Neural cell (in vitro differentiated cells): ENCODE results near the gene HNRNPH2. TPM values are rescaled to one million over a fixed set of nuclear protein-coding genes. Genes with fewer than 3 reads are reported as not detected.

ENCODE experiments used
- H2AFZ ChIP-seq: fragments of 200-600, 300-800 bp; sonication (generic), shearing (Covaris generic); 2 replicates; pipeline ENCODE4 v1.6.0; 2014; ENCODE audit warnings: low read depth, mild to moderate bottlenecking, antibody characterized with exemption, low read length, moderate library complexity
- H3F3A ChIP-seq: fragments of 200-600 bp; shearing (Covaris generic); 2 replicates; pipeline ENCODE4 v1.6.1; 2016; ENCODE audit warnings: mild to moderate bottlenecking, moderate library complexity, mixed read lengths, antibody characterized with exemption, low read length; ENCODE audit not compliant: insufficient read depth, poor library complexity, severe bottlenecking
- H3K27ac ChIP-seq: fragments of 200-600, 300-800 bp; sonication (generic), shearing (Covaris generic); 2 replicates; pipeline ENCODE4 v1.5.1; 2014; ENCODE audit warnings: mild to moderate bottlenecking, low read length, moderate library complexity
- H3K27me3 ChIP-seq: fragments of 300-800, 200-600 bp; sonication (generic), shearing (Covaris generic); 2 replicates; pipeline ENCODE4 v1.6.0; 2014; ENCODE audit warnings: mild to moderate bottlenecking, low read depth, low read length, moderate library complexity; ENCODE audit not compliant: insufficient read depth
- H3K36me3 ChIP-seq: fragments of 300-800, 200-600 bp; sonication (generic), shearing (Covaris generic); 2 replicates; pipeline ENCODE4 v1.5.1; 2014; ENCODE audit warnings: mild to moderate bottlenecking, antibody characterized with exemption, low read length, moderate library complexity; ENCODE audit not compliant: insufficient read depth
- H3K4me2 ChIP-seq: fragments of 300-800, 200-600 bp; sonication (generic), shearing (Covaris generic); 2 replicates; pipeline ENCODE4 v1.6.0; 2014; ENCODE audit warnings: mild to moderate bottlenecking, low read length
- H3K4me3 ChIP-seq: fragments of 300-800, 200-600 bp; sonication (generic), shearing (Covaris generic); 2 replicates; pipeline ENCODE4 v1.5.1; 2014; ENCODE audit warnings: mild to moderate bottlenecking, low read length, moderate library complexity
- H3K79me2 ChIP-seq: fragments of 200-600 bp; shearing (Covaris generic); replicated peaks from 2 replicates; pipeline ENCODE4 v1.6.0; 2014; ENCODE audit warnings: mild to moderate bottlenecking, low read length, moderate library complexity; ENCODE audit not compliant: insufficient read depth
- H3K9ac ChIP-seq: fragments of 300-800, 200-600 bp; sonication (generic), shearing (Covaris generic); 2 replicates; pipeline ENCODE4 v1.6.1; 2016; ENCODE audit warnings: mild to moderate bottlenecking, low read length, mixed read lengths
- H3K9me2 ChIP-seq: fragments of 200-600 bp; shearing (Covaris generic); 2 replicates; pipeline ENCODE4 v1.6.1; 2016; ENCODE audit warnings: mild to moderate bottlenecking, low read length, mixed read lengths; ENCODE audit not compliant: insufficient read depth
- H3K9me3 ChIP-seq: fragments of 200-600, 300-800 bp; sonication (generic), shearing (Covaris generic); 2 replicates; pipeline ENCODE4 v1.6.1; 2016; ENCODE audit warnings: mild to moderate bottlenecking, mixed run types, low read length, moderate library complexity, mixed read lengths
- H4K20me1 ChIP-seq: fragments of 200-600 bp; shearing (Covaris generic); 2 replicates; pipeline ENCODE4 v1.6.1; 2016; ENCODE audit warnings: mild to moderate bottlenecking, mixed run types; ENCODE audit not compliant: insufficient read depth
- EP300 ChIP-seq: fragments of 450-650 bp; conservative IDR thresholded peaks from 2 replicates; pipeline ENCODE4 v1.6.1; 2014; ENCODE audit warnings: antibody characterized with exemption, mild to moderate bottlenecking, moderate library complexity; ENCODE audit not compliant: poor library complexity, severe bottlenecking
- EZH2 ChIP-seq: fragments of 200-600, 300-800 bp; shearing (Covaris generic), sonication (generic); IDR thresholded peaks from 2 replicates; pipeline ENCODE4 v1.6.1; 2014; ENCODE audit warnings: antibody characterized with exemption, low read length, borderline replicate concordance, mild to moderate bottlenecking; ENCODE audit not compliant: insufficient read depth, poor library complexity, severe bottlenecking
- MXI1 ChIP-seq: fragments of 450-650 bp; conservative IDR thresholded peaks from 2 replicates; pipeline ENCODE4 v1.6.1; 2014; ENCODE audit warnings: antibody characterized with exemption, mild to moderate bottlenecking; ENCODE audit not compliant: poor library complexity, severe bottlenecking
- POLR2AphosphoS5 ChIP-seq: IDR thresholded peaks from 2 replicates; pipeline ENCODE4 v1.6.1; 2012
- RAD21 ChIP-seq: fragments of 450-650 bp; conservative IDR thresholded peaks from 2 replicates; pipeline ENCODE4 v1.6.1; 2014; ENCODE audit warnings: antibody characterized with exemption, mild to moderate bottlenecking, moderate library complexity
- REST ChIP-seq: IDR thresholded peaks from 2 replicates; pipeline ENCODE4 v1.6.1; 2012; ENCODE audit warnings: borderline replicate concordance
- SMC3 ChIP-seq: fragments of 450-650 bp; conservative IDR thresholded peaks from 2 replicates; pipeline ENCODE4 v1.6.1; 2014; ENCODE audit warnings: antibody characterized with exemption, mild to moderate bottlenecking, moderate library complexity; ENCODE audit not compliant: poor library complexity
- TAF1 ChIP-seq: IDR thresholded peaks from 2 replicates; pipeline ENCODE4 v1.6.1; 2012; ENCODE audit warnings: low read depth
- polyA plus RNA-seq: library from polyadenylated mRNA; depleted of rRNA; stranded (reverse); fragments of >200 nt; gene quantifications from 2 replicates; pipeline ENCODE4 v1.2.3, GENCODE V29; 2014
- TF ChIP-seq, protein P1 (sequence below): fragments of 450-650 bp; IDR thresholded peaks from 2 replicates; pipeline ENCODE4 v1.5.1; 2014; ENCODE audit warnings: antibody characterized with exemption, mild to moderate bottlenecking, moderate library complexity; ENCODE audit not compliant: poor library complexity, severe bottlenecking

The HNRNPH2 gene
- polyA plus RNA-seq, 1 donor from 2014 or later: 167 TPM

GRCh38 chrX:101360390-101360789 lies 47.6 kb upstream of the HNRNPH2 start:
- Histone ChIP-seq H3K9me3 (no peaks in the 10 kb centered on the region), H3F3A (no peaks in the 10 kb centered on the region), H3K9me2 (no peaks in the 10 kb centered on the region), H3K4me2 (no peak overlapping the region), H3K4me3 (no peak overlapping the region), H2AFZ (no peak overlapping the region), H3K79me2 (no peaks in the 10 kb centered on the region), H4K20me1 (no peaks in the 10 kb centered on the region), H3K9ac (no peak overlapping the region), H3K27ac (no peak overlapping the region), H3K27me3 (no peaks in the 10 kb centered on the region), H3K36me3 (no peaks in the 10 kb centered on the region)
- TF ChIP-seq EP300 (no peak), EZH2 (no peak), POLR2AphosphoS5 (no peak), SMC3 (no peak), TAF1 (no peak), REST (no peak), MXI1 (no peak), RAD21 (no peak)
- TF ChIP-seq, protein P1, sequence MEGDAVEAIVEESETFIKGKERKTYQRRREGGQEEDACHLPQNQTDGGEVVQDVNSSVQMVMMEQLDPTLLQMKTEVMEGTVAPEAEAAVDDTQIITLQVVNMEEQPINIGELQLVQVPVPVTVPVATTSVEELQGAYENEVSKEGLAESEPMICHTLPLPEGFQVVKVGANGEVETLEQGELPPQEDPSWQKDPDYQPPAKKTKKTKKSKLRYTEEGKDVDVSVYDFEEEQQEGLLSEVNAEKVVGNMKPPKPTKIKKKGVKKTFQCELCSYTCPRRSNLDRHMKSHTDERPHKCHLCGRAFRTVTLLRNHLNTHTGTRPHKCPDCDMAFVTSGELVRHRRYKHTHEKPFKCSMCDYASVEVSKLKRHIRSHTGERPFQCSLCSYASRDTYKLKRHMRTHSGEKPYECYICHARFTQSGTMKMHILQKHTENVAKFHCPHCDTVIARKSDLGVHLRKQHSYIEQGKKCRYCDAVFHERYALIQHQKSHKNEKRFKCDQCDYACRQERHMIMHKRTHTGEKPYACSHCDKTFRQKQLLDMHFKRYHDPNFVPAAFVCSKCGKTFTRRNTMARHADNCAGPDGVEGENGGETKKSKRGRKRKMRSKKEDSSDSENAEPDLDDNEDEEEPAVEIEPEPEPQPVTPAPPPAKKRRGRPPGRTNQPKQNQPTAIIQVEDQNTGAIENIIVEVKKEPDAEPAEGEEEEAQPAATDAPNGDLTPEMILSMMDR: no peak

DNA sequence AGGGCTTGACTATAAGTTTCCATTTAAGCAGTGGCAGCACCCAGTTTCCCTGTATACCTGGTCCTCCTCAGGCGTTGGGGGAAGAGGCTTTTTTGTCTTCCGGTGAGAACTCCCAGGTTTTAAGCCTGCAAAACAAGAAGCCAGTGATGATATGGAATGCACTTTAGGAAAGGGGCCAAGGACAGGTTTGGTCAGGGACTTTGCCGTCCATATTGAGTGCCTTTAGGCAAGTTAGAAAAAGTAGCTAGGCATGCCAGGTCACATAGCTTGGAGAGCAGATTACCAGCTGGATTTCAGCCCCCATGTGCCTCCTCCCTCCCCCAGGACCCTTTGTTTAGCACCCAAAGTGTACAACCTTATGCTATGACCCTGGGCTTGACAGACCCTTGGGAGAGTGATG lies 45.9 kb upstream of the HNRNPH2 start:
- Histone ChIP-seq H3K27me3 (no peaks in the 10 kb centered on the region), H3K9me2 (no peaks in the 10 kb centered on the region), H3K36me3 (no peaks in the 10 kb centered on the region), H3K4me2 (no peak overlapping the region), H2AFZ (no peak overlapping the region), H3K27ac (no peak overlapping the region), H4K20me1 (no peaks in the 10 kb centered on the region), H3K79me2 (no peaks in the 10 kb centered on the region), H3K9ac (no peak overlapping the region), H3K9me3 (no peaks in the 10 kb centered on the region), H3K4me3 (no peak overlapping the region), H3F3A (no peaks in the 10 kb centered on the region)
- TF ChIP-seq, protein P1: no peak
- TF ChIP-seq REST: no peak
- TF ChIP-seq POLR2AphosphoS5: no peak
- no peak for TF ChIP-seq EP300
- no peak for TF ChIP-seq SMC3
- no peak for TF ChIP-seq EZH2
- no peak for TF ChIP-seq RAD21
- no peak for TF ChIP-seq TAF1
- TF ChIP-seq MXI1: no peak
